ENCODE results near the gene POU3F4. TPM values are rescaled to one million over a fixed set of nuclear protein-coding genes. Genes with fewer than 3 reads are reported as not detected.
A peak's percentile ranks its signal among the peaks of the same experiment; 100 is the strongest.

POU3F4 gene
- total RNA-seq, 4 donors from 2014 or later, result 0.06 TPM; not detected in 3

DNA sequence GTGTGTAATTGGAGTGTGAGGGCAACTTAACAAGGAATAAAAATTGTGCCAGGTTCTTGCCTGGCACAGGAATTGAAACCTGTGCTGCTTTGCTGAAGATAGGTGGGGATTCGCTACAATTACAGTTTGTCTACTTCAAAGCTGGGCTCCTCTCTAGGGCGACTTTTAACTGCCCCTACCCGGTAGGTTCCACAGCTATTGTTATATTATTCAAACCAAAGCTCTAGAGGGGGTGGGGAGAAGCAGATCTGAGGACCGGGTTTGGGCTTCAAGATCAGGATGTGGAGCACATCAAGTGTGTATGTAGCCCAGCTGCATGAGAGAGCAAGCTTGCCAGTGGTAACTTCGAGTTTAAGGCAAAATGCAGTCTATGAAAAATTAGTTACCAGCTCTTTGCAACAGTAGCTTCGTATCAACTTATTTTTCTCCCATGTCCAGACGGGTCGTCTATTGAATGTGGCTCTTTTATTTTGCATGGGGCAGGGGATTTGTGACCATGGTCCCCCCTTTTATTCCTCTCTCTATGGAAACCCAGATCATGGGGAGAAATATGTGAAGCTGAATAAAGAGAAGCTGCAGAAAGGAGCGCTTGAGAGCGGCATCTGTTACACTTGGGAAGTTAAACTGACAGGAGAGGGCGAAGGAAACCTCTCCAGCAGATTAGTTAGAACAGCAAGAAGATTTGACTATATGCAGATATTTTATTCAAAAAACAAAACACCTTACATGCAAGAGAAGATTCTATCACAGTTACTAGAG is 3.2 kb upstream of the POU3F4 start:
- H3K27ac ChIP-seq (replicated peaks in 1 of 4), result no peak overlapping the region
- H3K27me3 ChIP-seq, result peaks cover 0 to 85% (median 4%) of the 10 kb centered on the region in 4 donors
- H3K36me3 ChIP-seq, result no peaks in the 10 kb centered on the region
- H3K4me1 ChIP-seq, result peaks cover 0 to 14% (median 8%) of the 10 kb centered on the region in 4 donors
- DNase-seq (ENCODE audit: extremely low spot score), result no peak
- H3K9me3 ChIP-seq, result no peaks in the 10 kb centered on the region
- H3K4me3 ChIP-seq, result no peak overlapping the region
- 16% methylated on average over 11 of the region's 11 CpGs for WGBS
- no peak for TF ChIP-seq CTCF (IDR thresholded peaks at IDR 0.05)
- intact Hi-C loops (cut with DNase I), result no loop called here

DNA sequence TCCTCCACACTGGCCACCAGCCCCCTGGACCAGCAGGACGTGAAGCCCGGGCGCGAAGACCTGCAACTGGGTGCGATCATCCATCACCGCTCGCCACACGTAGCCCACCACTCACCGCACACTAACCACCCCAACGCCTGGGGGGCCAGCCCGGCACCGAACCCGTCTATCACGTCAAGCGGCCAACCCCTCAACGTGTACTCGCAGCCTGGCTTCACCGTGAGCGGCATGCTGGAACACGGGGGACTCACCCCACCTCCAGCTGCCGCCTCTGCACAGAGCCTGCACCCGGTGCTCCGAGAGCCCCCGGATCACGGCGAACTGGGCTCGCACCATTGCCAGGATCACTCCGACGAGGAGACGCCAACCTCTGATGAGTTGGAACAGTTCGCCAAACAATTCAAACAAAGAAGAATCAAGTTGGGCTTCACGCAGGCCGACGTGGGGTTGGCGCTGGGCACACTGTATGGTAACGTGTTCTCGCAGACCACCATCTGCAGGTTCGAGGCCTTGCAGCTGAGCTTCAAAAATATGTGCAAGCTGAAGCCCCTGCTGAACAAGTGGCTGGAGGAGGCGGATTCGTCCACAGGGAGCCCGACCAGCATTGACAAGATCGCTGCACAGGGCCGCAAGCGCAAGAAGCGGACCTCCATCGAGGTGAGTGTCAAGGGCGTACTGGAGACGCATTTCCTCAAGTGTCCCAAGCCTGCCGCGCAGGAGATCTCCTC is 600 bp downstream of the POU3F4 start:
- Histone ChIP-seq H3K4me3 (peak overlapping the region in 2 of 4 donors; percentile 22 to 24), H3K36me3 (no peaks in the 10 kb centered on the region), H3K27me3 (peaks cover 0 to 86% (median 9%) of the 10 kb centered on the region in 4 donors), H3K27ac (replicated peaks in 1 of 4) (no peak overlapping the region), H3K9me3 (no peaks in the 10 kb centered on the region), H3K4me1 (peaks cover 0 to 24% (median 17%) of the 10 kb centered on the region in 4 donors)
- intact Hi-C loops (cut with DNase I), result no loop called here
- TF ChIP-seq CTCF (IDR thresholded peaks at IDR 0.05) (no peak), POLR2A (IDR thresholded peaks at IDR 0.05; ENCODE audit: low read depth) (no peak), EP300 (IDR thresholded peaks at IDR 0.05) (no peak), POLR2AphosphoS5 (IDR thresholded peaks at IDR 0.05) (no peak)
- 33% methylated on average over 3 of the region's 50 CpGs for WGBS
- DNase-seq (ENCODE audit: extremely low spot score), result no peak

DNA sequence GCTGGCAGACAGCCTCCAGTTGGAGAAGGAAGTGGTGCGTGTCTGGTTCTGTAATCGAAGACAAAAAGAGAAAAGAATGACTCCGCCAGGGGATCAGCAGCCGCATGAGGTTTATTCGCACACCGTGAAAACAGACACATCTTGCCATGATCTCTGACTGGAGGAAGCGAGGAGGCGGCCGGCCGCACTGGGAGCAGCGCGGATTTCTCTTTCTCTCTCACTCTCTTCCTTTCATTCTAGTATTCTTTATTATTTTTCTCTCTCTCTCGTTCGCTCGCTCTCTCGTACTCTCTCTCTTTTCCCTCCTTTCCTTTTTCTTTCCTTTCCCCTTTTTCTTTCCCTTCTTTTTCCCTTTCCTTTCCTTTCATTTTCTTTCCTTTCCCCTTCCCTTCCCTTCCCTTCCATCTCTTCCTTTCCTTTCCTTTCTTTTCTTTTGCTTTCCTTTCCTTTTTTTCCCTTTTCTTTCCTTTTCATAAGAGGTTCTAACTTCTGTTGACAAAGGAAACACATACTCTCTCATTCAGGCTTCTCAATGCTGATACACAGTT is 1.2 kb downstream of the POU3F4 start:
- DNase-seq (ENCODE audit: extremely low spot score), result no peak
- no peak for TF ChIP-seq EP300 (IDR thresholded peaks at IDR 0.05)
- no peak for TF ChIP-seq POLR2A (IDR thresholded peaks at IDR 0.05; ENCODE audit: low read depth)
- no peak for TF ChIP-seq POLR2AphosphoS5 (IDR thresholded peaks at IDR 0.05)
- TF ChIP-seq CTCF (IDR thresholded peaks at IDR 0.05), result no peak
- H3K27ac ChIP-seq (replicated peaks in 1 of 4), result no peak overlapping the region
- no peaks in the 10 kb centered on the region for H3K36me3 ChIP-seq
- H3K9me3 ChIP-seq, result no peaks in the 10 kb centered on the region
- peak overlapping the region in 2 of 4 donors; percentile 3 to 16 for H3K4me3 ChIP-seq
- peaks cover 0 to 24% (median 17%) of the 10 kb centered on the region in 4 donors for H3K4me1 ChIP-seq
- intact Hi-C loops (cut with DNase I), result no loop called here
- 40% methylated on average over 16 of the region's 16 CpGs for WGBS
- H3K27me3 ChIP-seq, result peaks cover 0 to 79% (median 9%) of the 10 kb centered on the region in 4 donors

- Histone ChIP-seq H3K9me3 (no peaks in the 10 kb centered on the region), H3K4me3 (peak overlapping the region; percentile 2 to 24 (median 23)), H3K27me3 (peaks cover 0 to 68% (median 9%) of the 10 kb centered on the region in 4 donors), H3K27ac (replicated peaks in 1 of 4) (no peak overlapping the region), H3K4me1 (peaks cover 0 to 24% (median 17%) of the 10 kb centered on the region in 4 donors), H3K36me3 (no peaks in the 10 kb centered on the region)
- TF ChIP-seq POLR2A (IDR thresholded peaks at IDR 0.05; ENCODE audit: low read depth) (no peak), CTCF (IDR thresholded peaks at IDR 0.05) (no peak), EP300 (IDR thresholded peaks at IDR 0.05) (no peak), POLR2AphosphoS5 (IDR thresholded peaks at IDR 0.05) (no peak)
- DNase-seq (ENCODE audit: extremely low spot score), result no peak
- intact Hi-C loops (cut with DNase I), result no loop called here
- 46% methylated on average over 17 of the region's 36 CpGs for WGBS
Measured at GRCh38 chrX:83510510-83511062, 2.5 kb downstream of the POU3F4 start.
